Left cardiac atrium (tissue), 4 donors: Measurements from ENCODE around the gene OR4C15. TPM values are rescaled to one million over a fixed set of nuclear protein-coding genes. Genes with fewer than 3 reads are reported as not detected.

Experiments used
- ATAC-seq, 2 donors: fragments of 200-7000 bp; cut with Tn5 transposase; one replicate each; pipeline ENCODE4 v1.9.1; 2020; ENCODE audit warnings: mild to moderate bottlenecking in 2 of 2, moderate library complexity in 2 of 2
- DNase-seq: peaks from one replicate; pipeline ENCODE4 v3.0.0-alpha.2; 2020
- intact Hi-C, 2 donors: fragments of 100-400 bp; cut with DNase I; formaldehyde crosslinking; loops; one replicate each; pipeline versions ENCODE4 v1.14.1 to v1.15.1; 2022 to 2023
- long read RNA-seq: library from polyadenylated mRNA; unstranded; transcript quantifications from one replicate; pipeline ENCODE4 v2.0.0, GENCODE V29; 2021
- total RNA-seq, 2 donors: library from RNA; stranded (reverse); fragmentation: NEBNext Ultra II Directional; extraction: Animal tissue kit (Norgen Biotek cat#: 25700); gene quantifications; one replicate each; pipeline ENCODE4 v1.2.1, GENCODE V29; 2021
- donor health status: DM: no; HTN: yes; CAD: no.
- donor health status: DM: no; HTN: yes; CAD: no; lungs with severe emphysema.
- donor health status: DM: yes; HTN: yes; CAD: no.
- donor health status: Dilated cardiomyopathy.

OR4C15 gene
- not detected for total RNA-seq
- long read RNA-seq = 0 reads

DNA sequence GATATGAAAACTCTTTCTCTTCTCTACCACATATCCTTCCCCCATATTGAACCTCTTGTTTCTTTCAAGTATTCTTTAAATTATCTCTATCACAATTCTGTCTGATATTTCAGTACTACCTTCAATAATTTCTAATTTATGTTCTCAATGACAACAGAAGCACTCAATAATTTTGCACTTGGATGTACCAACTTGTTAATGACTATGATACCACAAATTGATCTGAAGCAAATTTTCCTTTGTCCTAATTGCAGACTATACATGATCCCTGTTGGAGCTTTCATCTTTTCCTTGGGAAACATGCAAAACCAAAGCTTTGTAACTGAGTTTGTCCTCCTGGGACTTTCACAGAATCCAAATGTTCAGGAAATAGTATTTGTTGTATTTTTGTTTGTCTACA is at the start of gene OR4C15:
OR4C15 (plus strand) TSS at position 301 of the 400 bp plus-strand sequence; CDS start at position 301, 0 bp downstream.
- DNase-seq (no peak), ATAC-seq (no peak)
- intact Hi-C loops = no loop called here

DNA sequence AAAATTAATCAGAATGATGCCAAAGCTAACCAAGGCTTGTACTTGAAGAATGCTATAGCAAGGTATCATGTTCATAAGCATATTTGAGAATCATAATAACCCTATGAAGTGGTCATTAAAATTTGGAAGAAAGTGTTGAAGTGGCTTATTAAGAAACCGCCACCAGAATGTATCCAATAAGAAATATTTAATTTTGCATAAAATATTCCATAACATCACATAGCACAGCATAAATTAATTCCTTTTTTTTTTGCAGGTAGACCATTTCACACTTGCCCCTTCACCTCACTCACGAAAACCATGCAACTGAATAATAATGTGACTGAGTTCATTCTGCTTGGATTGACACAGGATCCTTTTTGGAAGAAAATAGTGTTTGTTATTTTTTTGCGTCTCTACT is 17.6 kb downstream of the OR4C15 start, which contains the start of gene OR4C16:
OR4C16 (plus strand) TSS at position 301 of the 400 bp plus-strand sequence; CDS start at position 301, 0 bp downstream.
- intact Hi-C loops = no loop called here
- ATAC-seq = no peak
- DNase-seq = no peak

DNA sequence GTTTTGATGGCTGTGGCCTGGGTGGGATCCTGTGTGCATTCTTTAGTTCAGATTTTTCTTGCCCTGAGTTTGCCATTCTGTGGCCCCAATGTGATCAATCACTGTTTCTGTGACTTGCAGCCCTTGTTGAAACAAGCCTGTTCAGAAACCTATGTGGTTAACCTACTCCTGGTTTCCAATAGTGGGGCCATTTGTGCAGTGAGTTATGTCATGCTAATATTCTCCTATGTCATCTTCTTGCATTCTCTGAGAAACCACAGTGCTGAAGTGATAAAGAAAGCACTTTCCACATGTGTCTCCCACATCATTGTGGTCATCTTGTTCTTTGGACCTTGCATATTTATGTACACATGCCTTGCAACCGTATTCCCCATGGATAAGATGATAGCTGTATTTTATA is 18.3 kb downstream of the OR4C15 start:
- ATAC-seq (no peak), DNase-seq (no peak)
- intact Hi-C loops = no loop called here

Other genes starting within 250 kb of the OR4C15 start
- gene OR4A16, start 211.3 kb upstream of the OR4C15 start, total RNA-seq = not detected
- not detected for gene OR4A15, start 186.5 kb upstream of the OR4C15 start, total RNA-seq
- not detected for gene OR4C16, start 17.7 kb downstream of the OR4C15 start, total RNA-seq
- gene OR4C11, start 53.2 kb downstream of the OR4C15 start, total RNA-seq = not detected
- not detected for gene OR4P4, start 80.6 kb downstream of the OR4C15 start, total RNA-seq
- gene OR4S2, start 93.9 kb downstream of the OR4C15 start, total RNA-seq = not detected
- gene OR4C6, start 107.7 kb downstream of the OR4C15 start, total RNA-seq = not detected
- not detected for gene OR5D13, start 219.0 kb downstream of the OR4C15 start, total RNA-seq
- gene OR5D14, start 241.1 kb downstream of the OR4C15 start, total RNA-seq = not detected